Prostate gland (tissue), 2 donors: Measurements from ENCODE around the gene GADL1. TPM values are rescaled to one million over a fixed set of nuclear protein-coding genes. Genes with fewer than 3 reads are reported as not detected.

Experiments used
- DNase-seq: peaks from one replicate; pipeline ENCODE4 v3.0.0-alpha.2; 2019; ENCODE audit warnings: low spot score
- H3K27ac ChIP-seq, 2 donors: fragments of 200-600 bp; sonication (generic); 2 replicates each; pipeline ENCODE4 v1.5.1; 2017 to 2019
- H3K27me3 ChIP-seq: fragments of 200-600 bp; sonication (generic); replicated peaks from 2 replicates; pipeline ENCODE4 v1.5.1; 2019; ENCODE audit not compliant: insufficient read depth
- H3K36me3 ChIP-seq, 2 donors: fragments of 200-600 bp; sonication (generic); 1 replicate in 1 of 2; 2 replicates in 1 of 2; pipeline versions ENCODE4 v1.5.1 to v1.8.1; 2017 to 2019
- H3K4me1 ChIP-seq: fragments of 200-600 bp; sonication (generic); replicated peaks from 2 replicates; pipeline ENCODE4 v1.5.1; 2019
- H3K4me3 ChIP-seq, 2 donors: fragments of 200-600 bp; sonication (generic); 2 replicates each; pipeline ENCODE4 v1.5.1; 2017 to 2019
- H3K9me3 ChIP-seq: fragments of 200-600 bp; sonication (generic); 2 replicates; pipeline ENCODE4 v1.5.1; 2017
- CTCF ChIP-seq, 4 experiments: fragments of 200-600 bp in 2 of 4; fragments of 450-650 bp in 2 of 4; sonication (generic) in 2 of 4; IDR thresholded peaks; 1 replicate in 3 of 4; 2 replicates in 1 of 4; pipeline ENCODE4 v1.5.1; 2016 to 2019; ENCODE audit warnings: antibody characterized with exemption in 4 of 4, mild to moderate bottlenecking in 2 of 4, moderate library complexity in 2 of 4
- POLR2A ChIP-seq: fragments of 450-650 bp; IDR thresholded peaks from one replicate; pipeline ENCODE4 v1.6.1; 2016; ENCODE audit warnings: antibody characterized with exemption, mild to moderate bottlenecking
- POLR2AphosphoS5 ChIP-seq: sonication (generic); formaldehyde crosslinking; IDR thresholded peaks from one replicate; pipeline ENCODE4 v1.6.1; 2017; ENCODE audit warnings: antibody characterized with exemption
- WGBS: methylation state at CpG from one replicate; pipeline ENCODE4 v1.1.5; 2018; 5-methylcytosine and 5-hydroxymethylcytosine counted together
- intact Hi-C: fragments of 100-400 bp; cut with DNase I; formaldehyde crosslinking; loops from one replicate; pipeline ENCODE4 v1.14.2; 2022
- total RNA-seq, 2 donors: library from RNA; depleted of rRNA; stranded (reverse); fragments of >200 nt; gene quantifications; one replicate each; pipeline ENCODE4 v1.1.0, GENCODE V29; 2016

Gene GADL1
- total RNA-seq, 2 donors from 2014 or later, result not detected

DNA sequence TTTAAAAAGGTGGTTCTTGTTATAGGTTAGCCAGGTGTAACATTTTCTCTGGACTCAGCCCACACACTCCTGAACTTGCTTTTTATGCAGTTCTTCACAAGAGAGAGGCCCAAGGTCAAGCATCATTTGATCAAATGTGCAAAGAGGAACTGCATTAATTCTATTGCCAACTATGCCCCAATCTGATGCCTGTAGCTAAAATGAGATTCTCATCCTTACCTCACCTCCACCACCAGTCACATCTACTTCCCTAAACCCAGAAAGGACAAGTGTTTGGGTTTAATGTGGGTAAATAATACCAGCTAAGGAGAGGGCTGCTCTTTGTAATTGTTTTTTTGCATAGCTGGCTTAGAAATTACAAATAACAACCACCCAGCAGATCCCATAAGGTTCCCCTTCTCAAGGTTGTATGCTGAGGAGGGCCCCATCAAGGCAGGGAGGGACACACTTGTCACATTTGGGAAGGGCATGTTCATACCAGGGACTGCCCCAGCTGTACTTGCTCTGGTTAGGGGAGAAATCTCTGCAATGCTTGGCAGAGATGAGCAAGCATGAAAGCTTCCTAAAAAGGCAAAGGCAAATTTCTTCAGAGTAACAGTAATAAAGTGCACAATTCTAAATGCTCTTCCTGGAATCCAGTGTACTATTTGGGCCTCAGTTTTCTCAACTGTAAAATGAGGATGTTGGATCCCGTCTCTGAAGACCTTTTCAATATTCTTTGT, 211.9 kb downstream of the GADL1 start:
- Histone ChIP-seq H3K9me3 (no peaks in the 10 kb centered on the region), H3K36me3 (no peaks in the 10 kb centered on the region), H3K4me1 (no peaks in the 10 kb centered on the region), H3K27ac (no peak overlapping the region), H3K27me3 (no peaks in the 10 kb centered on the region), H3K4me3 (no peak overlapping the region)
- intact Hi-C loops, result loop anchor here (5.0 kb wide), 1 partner anchor 240 kb away; no protein-coding TSS in a partner anchor
- WGBS, result 61% methylated on average over 1 of the region's 1 CpG
- DNase-seq, result no peak
- TF ChIP-seq CTCF (IDR thresholded peaks at IDR 0.05) (no peak), POLR2A (no peak), POLR2AphosphoS5 (no peak)

GRCh38 chr3:30681649-30682211, 212.7 kb downstream of the GADL1 start:
- intact Hi-C loops, result loop anchor here (5.0 kb wide), 1 partner anchor 239 kb away; no protein-coding TSS in a partner anchor
- no peak for TF ChIP-seq POLR2A
- TF ChIP-seq CTCF (IDR thresholded peaks at IDR 0.05), result no peak
- TF ChIP-seq POLR2AphosphoS5, result peak; percentile 9
- no peak for DNase-seq
- Histone ChIP-seq H3K36me3 (no peaks in the 10 kb centered on the region), H3K27ac (peak overlapping the region in 1 of 2 donors; percentile 40), H3K9me3 (no peaks in the 10 kb centered on the region), H3K4me3 (no peak overlapping the region), H3K4me1 (no peaks in the 10 kb centered on the region), H3K27me3 (no peaks in the 10 kb centered on the region)
- WGBS, result 48% methylated on average over 6 of the region's 6 CpGs

GRCh38 chr3:30680789-30681648, 213.4 kb downstream of the GADL1 start:
- Histone ChIP-seq H3K27ac (peak overlapping the region in 1 of 2 donors; percentile 40), H3K27me3 (no peaks in the 10 kb centered on the region), H3K4me3 (no peak overlapping the region), H3K36me3 (no peaks in the 10 kb centered on the region), H3K9me3 (no peaks in the 10 kb centered on the region), H3K4me1 (no peaks in the 10 kb centered on the region)
- DNase-seq, result no peak
- intact Hi-C loops, result loop anchor here (5.0 kb wide), 1 partner anchor 239 kb away; no protein-coding TSS in a partner anchor
- WGBS, result 70% methylated on average over 18 of the region's 18 CpGs
- TF ChIP-seq POLR2AphosphoS5 (no peak), POLR2A (no peak), CTCF (IDR thresholded peaks at IDR 0.05) (no peak)

- Histone ChIP-seq H3K36me3 (no peaks in the 10 kb centered on the region), H3K9me3 (no peaks in the 10 kb centered on the region), H3K4me3 (no peak overlapping the region), H3K4me1 (no peaks in the 10 kb centered on the region), H3K27ac (no peak overlapping the region), H3K27me3 (no peaks in the 10 kb centered on the region)
- intact Hi-C loops, result no loop called here
- no peak for TF ChIP-seq POLR2A
- no peak for TF ChIP-seq CTCF (IDR thresholded peaks at IDR 0.05)
- no peak for TF ChIP-seq POLR2AphosphoS5
- DNase-seq, result no peak
Measured at GRCh38 chr3:30679045-30679444, 215.4 kb downstream of the GADL1 start.
